Kidney capillary endothelial cell (primary cell): ENCODE results near the gene YBX2.

Experiments
- DNase-seq: peaks from one replicate; pipeline ENCODE4 v3.0.0-alpha.2; 2018; ENCODE audit warnings: low spot score

Gene YBX2

DNA sequence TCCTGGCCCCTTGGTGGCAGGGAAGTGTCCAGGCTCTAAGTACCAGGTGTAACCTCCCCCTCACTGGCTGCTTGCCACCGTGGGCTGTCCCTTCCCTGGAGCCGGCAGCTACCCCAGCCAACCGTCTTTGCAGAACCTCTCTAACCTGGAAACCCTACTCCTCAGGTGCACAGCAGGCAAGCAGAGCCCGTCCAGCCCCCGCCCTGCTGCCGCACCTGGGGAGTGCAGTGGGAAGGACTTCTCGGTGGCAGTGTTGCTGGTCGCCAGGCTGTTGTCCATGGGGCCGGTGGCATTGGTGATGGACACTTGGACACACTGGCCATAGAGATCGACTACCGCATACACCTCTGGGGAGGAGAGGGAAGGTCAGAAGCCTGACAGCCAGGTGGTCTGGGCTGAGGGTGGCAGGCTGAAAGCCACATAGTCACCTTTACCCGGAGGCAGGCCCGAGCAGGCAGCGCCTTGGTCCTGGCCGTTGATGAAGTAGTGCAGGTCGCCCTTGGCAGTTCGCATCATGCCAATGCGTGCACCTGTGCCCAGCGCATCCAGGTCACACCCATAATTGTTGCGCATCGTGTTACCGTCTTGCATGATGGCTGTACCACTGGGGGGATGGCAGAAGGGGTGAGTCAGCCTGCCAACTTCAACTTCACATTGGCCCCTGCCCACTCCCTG lies 28.2 kb upstream of the YBX2 start:
- DNase-seq, result no peak

DNA sequence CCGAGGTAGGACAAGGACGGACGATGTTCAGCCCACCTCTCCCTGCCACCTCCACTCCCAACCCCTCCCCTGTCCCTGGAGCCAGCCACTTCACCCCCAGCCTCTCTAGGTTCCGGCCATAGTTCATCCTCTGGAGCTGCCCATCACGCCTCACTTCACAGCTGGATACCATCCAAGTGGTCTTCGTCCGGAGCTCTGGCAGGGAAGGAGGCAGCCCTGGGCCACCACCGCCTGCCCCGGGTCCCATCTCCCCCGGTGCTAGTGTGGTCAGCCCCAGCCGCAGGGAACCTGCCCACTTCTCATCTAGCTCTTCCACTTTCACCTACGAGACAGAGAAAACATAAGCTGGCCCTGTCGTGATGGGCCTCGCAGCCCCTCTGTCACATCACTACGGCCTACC lies 27.0 kb upstream of the YBX2 start:
- DNase-seq, result no peak

DNA sequence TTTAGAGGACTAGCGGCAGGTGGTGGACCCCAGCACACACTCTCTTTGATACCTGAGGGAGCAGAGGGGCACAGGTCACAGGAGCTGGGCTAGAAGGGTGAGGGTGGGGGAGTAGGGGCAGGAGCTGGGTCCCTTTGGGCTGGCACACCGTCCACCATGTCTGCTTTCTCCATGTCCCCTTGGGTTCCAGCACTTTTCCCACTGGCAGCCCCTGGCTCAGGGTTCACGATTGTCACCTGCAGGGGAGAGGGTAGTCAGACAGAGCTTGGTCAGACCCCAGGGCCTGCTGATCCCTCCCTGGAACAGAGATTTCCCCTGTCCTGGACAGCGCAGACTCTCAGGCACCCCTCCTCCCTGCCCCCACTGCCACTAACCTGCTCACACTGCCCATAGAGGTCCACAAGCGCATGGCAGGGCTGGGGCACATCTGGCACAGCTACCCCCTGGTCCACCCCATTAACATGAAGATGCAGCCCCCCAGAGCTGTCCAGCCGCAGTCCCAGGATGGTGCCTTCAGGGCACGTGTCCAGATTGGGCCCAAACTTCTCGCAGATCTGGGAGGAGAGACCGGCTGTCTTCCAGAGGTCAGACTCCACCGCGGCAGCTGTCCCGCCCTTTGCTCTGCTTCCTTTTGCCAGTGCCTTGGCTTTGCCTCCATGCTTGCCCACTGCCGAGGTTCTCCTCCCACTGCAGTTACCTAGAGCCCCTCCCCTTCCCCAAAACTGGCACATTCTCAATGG lies 23.9 kb upstream of the YBX2 start:
- no peak for DNase-seq

DNA sequence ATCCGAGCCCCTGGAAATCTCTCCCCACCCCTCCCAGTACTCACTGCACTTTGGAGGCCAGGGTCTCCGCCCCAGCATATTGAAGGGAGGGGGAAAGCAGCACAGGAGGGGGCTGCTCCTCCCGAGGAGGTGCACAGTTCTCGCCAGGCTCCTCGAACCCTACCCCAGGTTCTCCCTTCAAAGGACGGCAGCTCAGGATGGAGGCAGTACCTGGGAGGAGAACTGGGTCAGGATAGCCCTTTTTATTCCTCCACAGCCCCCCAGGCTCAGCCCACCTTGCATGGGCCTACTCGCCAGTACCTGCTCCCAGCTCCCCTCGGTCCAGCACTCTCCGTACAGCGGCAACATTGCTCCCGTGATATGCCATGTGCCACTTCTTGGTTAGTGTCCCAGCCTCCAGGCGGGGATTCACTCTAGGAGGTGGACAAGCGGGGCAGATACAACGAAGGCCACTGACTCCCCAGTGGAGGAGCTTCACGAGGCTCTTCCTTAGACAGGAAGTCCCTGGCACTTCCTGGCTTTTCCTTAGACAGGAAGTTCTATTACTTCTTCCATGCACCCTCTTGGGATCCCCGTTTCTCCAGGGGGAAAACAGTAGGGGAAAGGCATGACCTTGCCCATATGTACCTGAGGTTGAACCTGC lies 22.8 kb upstream of the YBX2 start:
- DNase-seq, result no peak

DNA sequence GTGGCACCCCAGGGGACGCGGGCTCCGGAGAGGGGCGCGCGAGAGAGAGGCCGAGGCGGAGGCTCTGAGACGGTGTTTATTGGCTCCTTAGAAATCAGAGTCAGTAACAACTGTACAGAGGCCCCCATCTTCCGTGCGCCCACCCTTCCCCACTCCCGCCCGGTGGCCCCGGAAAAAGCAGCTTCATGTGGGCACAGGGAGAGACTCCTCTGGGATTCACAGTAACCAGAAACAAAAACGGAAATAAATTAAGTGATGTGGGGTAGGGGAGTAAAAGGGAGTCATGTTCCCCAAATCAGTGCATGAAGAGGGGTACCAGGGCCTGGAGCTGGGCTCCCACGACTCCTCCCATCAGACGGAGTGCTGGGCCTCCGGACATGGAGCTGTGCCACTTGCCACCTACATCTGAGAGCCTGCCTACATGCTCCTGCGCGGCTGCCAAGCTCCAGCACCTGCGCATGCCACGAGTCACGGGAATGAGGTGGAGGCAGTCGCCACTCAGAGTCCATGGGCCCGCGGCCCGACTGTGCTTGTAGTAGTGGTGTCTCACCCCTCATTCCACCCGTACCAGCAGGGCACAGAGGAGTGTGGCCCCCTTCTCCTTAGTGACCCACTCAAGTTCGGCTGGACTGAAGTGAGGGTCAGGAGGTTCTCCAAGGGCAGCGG lies 21.3 kb upstream of the YBX2 start:
- no peak for DNase-seq

DNA sequence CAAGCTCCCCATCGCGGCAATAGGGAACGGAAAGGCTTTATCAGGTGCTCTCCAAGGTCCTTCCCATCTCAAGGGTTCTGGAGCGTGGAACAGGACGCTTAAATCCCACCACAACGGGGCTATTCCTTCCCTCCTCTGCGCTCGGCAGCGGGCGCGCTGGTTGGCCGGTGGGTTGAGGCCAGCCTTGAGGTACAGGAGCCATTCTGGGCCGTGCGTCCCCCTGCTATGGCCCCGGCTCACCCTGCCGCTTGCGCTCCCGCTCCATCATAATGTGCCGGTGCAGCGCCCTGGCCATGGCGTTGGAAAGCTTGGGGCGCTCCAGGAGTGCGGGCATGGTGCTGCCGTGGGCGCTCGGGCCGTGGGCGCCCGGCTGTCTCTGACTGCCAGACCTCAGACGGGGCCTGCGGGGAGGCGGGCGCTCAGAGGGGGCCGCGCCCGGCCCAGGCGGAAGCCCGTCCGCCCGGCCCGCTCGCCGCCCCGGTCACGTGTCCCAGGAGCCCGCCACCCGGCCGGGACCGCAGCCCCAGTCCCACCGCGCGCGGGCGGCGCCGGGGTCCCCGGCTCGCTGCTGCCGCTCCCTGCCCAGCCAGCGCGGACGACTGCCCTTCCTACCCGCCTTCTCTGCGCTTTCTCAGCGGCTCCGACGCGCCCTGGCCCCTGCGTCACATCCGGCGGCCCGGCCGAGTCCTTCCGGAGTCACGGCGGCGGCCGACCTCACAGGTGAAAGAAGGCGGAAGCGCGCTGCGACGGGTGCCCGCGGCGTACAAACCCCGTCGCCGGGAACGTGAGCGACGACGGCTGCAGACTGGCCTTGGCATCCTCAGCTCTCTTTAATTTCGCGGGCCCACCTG lies 20.5 kb upstream of the YBX2 start, which contains the start of gene GPS2:
TSS of gene GPS2 (minus strand) at position 642 of the 851 bp plus-strand sequence. CDS start at position 334, 308 bp downstream.
- peak; percentile 73 for DNase-seq

DNA sequence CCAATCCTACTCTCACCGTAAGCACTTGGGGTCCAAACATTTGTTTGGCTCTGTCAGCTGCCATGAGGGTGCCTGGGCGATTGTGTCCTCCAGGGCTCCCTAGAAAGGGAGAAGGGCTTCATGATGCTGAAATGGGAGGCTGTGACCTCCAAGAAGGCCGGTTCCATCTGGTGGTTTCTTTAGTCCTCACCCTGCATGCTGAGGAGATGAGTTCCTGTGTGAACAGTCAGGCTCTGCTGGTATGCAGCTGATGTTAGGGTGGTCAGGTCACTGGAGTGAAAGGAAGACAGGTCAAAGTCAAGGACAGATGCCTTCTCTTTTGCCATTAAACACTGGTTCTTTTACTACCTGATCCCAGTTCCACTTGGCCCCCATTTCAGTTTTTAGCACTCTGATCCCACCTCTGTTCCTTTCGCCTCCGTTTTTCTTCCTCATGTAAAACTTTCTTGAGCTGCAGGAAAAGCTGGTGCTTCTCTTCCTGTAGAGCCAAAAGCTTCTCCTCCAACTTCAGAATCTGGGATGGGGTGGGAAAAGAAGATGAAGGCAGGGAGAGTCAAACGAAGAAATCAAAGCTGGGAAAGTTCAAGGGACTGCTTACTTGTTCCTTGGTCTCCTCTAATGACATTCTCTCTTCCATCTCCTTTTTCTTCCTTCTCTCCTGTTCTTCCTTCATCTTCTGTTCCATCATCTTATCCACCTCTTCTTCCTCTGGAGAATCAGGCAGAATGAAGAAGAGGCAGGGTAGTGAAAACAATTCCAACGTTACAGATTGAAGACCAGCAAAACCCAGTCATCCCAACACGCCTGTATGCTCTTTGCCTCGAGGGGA lies 19.7 kb upstream of the YBX2 start:
- DNase-seq, result no peak

DNA sequence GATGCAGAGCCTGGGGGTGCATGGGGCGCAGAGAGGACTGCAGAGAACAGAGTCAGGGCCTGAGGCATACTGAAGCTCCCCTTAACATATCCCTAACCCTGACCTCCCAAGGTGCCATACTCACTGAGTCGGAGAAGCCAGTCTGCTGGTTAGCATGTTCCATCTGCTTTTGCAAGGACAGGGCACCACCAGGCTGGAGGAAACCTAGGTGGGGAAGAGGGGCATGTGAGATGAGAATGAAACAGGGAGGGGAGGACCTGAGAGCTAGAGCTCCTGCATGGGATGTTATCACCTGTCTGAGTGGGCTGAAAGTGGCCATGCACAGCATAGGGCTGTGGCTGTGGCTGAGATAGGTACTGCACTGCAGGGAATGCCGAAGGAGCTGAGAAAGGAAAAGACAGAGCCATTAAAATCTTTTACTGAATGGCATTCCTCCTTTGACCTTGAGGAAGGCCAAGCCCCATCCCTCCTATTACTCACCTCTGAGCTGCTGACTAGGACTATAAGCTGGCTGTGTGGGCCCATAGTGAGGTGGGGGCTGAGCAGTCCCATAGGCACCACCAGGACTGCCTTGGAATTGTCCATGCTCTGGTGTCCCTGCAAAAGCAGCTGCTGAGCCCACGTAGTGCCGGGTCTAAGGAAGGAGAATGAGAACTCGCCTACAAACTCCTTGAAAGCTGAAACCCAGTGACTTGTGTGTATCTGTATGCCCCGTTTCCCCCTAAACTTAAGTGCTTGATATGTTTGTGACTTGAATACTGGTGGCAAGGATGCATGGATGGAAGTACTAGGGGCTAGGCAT lies 18.9 kb upstream of the YBX2 start:
- no peak for DNase-seq

DNA sequence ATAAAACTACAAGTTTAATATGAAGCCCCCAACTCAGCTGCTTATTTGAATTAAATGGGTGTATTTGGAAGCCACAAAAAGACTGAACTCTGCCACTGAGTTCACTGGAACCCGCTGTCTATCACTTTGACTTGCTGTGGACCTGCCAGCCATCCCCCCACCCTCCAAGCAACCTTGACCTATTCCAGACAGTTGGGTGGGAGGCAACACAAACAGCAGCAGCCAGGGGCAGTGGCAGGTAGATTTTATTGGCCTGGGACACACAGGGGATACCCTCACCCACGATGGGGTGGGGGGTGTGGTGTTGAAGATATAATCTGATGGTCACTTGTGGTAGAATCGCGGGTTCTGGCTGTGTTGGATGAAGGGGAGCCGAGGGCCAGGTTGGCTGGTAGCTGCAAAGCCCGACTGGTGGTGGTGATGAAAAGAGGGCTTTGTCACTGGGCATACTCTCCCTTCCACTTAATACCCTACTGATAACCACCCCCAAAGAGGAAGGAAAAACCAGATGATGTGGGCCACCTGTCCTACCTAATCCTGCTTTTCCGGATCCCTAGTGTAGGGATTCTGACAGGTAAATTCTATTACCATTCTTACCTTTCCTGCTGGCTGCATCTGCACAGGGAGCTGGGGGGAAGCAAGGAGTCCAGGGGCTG lies 18.1 kb upstream of the YBX2 start:
- DNase-seq, result no peak

DNA sequence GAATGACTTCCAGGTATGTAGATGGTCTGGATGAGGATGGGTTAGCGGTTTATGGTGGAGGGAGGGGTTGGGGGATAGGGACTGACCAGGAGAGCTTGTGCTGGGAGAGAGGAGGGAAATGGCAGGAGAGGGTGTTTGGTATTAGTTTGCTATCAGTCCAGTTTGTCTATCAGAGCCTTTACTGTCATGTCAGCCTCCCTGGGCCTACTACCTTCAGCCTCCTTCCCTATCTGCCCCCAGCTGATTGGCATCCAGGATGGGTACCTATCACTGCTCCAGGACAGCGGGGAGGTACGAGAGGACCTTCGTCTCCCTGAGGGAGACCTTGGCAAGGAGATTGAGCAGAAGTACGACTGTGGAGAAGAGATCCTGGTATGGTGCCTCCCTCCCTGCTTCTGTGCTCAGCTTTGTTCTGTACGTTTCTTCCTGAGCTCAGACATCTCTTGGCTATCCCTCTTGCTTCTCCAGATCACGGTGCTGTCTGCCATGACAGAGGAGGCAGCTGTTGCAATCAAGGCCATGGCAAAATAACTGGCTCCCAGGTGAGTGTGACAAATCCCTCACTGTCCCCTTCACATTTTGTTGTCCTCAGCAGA lies 16.8 kb upstream of the YBX2 start:
- no peak for DNase-seq

DNA sequence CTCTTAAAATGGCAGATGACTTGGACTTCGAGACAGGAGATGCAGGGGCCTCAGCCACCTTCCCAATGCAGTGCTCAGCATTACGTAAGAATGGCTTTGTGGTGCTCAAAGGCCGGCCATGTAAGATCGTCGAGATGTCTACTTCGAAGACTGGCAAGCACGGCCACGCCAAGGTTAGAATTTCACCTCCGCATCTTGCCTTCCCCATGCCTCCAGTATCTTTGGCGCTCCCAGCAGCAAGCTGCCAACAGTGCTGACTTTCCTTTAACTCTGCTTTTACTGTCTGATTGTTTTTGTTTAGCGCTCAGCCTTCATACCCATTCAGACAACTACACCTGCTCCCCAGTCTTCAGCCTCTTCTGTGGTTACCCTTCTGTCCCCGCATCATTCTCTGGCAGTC lies 15.2 kb upstream of the YBX2 start:
- DNase-seq, result no peak

DNA sequence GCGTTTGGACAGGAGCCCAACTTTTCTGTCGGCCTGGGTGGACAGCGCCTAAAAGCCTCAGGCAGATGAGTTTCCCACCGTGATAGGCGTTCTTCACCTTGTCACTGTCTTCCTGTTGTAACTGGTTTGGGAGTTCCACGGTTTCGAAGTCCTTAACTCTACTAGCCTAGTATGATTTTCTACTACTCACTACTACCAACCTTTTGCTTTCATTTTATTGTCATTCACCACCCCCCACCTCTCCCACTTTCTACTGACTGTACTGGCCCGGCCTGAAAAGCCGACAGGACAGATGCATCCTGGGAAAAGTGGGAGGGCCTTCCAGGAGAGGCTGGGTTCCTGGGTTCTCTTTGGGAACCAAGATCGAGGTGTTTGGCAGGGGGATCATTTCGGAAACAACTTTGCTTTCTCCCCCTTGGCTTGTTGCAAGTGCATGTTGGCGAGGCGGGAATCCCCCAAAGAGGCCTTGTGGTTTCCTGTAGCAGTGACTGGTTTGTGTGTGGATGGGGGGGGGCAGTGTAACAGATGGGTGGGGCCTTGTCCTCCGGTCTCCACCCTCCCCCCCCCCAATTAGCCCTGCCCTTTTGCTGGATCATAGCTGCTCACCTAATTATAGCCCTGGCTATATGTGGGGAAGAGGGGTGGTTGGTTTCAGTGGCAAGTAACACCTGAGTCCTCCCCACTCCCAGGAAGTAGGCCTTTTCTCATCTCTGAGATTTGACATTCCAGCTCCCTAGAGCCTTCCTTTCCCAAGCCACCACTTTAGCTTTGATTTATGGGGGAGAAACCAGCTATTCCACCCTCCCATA lies 14.4 kb upstream of the YBX2 start:
- peak; percentile 62 for DNase-seq

DNA sequence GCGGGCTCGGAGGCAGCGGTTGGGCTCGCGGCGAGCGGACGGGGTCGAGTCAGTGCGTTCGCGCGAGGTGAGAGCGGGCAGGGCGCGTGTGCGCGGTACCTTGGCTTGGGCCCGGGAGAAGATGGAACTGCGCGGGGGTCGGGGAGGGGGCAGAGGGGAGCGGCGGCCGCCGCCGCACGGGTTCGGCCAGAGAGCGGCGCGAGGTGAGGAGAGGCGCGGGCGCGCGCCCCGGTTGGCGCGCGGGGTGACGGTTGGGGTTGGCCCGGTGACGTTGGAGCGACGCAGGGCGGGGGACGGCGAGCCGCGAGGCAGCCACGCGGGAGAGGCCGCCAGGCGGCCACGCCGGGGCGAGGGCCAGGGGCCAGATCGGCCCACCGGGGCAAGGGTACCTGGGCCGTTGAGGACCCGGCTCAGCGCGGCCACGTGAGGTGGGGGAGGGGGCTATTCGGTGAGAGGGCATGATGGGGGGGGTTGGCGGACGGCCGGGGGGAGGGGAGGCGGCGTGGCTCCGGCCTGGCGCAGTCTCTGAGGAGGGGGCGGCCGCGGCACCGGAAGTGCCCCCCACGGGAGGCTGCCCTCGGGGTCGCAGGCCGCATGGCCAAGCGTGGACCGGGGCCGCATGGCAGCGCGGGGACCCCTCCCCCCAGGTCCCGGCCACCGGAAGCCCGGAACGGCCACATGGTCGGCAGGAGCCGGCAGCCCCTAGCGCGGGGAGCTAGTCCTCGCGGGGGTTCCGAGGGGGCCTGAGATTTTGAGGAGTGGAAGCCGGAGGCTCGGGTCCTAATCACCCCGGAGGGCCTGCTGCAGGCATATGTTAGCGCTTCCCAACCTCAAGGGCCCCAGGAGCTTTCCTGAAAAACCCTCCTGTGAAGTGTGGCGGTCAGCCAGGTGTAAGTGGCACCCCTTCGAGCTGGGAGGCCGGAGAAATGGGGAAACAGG lies 13.5 kb upstream of the YBX2 start:
- DNase-seq, result no peak

DNA sequence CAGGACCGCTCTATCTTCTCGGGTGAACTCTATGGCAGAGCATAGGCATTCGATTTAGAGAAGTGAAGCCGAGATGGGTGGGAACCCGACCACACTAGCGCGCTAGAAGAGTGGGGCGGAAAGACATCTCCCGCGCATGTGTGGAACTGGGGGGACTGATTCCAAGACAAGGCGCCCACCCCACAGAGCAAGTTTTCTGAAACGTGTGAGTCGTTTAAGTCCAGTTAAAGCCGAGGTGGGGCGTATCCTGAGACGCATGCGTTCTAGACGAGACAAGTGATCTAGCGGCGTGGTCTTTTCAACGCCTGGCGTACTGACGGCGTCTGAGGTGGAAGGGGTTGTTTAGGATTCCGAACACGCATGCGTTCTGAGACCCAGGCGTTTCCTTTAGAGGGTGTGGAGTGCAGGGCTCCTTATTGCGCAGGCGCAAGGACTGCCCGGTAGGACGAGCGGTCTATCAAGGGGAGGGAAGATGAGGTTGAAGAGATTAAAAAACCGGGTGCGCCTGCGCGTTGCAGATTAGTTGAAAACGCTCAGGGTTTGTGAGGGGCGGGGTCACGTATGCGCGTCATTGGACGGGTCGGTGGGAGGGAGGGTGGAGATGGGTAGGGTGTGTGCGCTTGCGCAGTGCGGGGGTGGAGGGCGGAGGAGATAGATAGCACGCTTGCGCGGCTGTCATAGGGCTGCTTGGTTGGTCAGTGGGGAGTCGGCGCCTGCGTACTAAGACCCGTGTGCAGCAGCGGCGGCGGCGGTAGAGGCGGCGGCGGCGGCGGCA lies 12.7 kb upstream of the YBX2 start, which contains the start of gene EIF5A:
TSS of gene EIF5A (plus strand) at position 718 of the 775 bp plus-strand sequence. CDS start 2,008 bp downstream, outside the sequence.
- peak; percentile 100 for DNase-seq

DNA sequence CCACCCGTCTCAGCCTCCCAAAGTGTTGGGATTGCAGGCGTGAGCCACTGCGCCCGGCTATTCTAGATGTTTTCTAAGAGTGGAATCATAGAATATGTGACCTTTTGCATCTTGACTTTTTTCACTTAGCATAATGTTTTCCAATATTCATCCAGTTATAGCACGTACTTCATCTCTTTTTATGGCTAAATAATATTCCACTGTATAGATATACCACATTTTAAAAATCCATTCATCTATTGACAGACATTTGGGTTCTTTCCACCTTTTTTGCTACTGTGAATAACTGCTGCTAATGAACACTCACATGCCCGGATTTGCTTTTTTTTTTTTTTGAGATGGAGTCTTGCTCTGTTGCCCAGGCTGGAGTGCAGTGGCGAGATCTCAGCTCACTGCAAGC lies 9.7 kb upstream of the YBX2 start:
- no peak for DNase-seq
